ENCODE data around the gene COQ8A. TPM values are rescaled to one million over a fixed set of nuclear protein-coding genes. Genes with fewer than 3 reads are reported as not detected.

COQ8A gene
- total RNA-seq, 1 donor: 14.1 TPM

DNA sequence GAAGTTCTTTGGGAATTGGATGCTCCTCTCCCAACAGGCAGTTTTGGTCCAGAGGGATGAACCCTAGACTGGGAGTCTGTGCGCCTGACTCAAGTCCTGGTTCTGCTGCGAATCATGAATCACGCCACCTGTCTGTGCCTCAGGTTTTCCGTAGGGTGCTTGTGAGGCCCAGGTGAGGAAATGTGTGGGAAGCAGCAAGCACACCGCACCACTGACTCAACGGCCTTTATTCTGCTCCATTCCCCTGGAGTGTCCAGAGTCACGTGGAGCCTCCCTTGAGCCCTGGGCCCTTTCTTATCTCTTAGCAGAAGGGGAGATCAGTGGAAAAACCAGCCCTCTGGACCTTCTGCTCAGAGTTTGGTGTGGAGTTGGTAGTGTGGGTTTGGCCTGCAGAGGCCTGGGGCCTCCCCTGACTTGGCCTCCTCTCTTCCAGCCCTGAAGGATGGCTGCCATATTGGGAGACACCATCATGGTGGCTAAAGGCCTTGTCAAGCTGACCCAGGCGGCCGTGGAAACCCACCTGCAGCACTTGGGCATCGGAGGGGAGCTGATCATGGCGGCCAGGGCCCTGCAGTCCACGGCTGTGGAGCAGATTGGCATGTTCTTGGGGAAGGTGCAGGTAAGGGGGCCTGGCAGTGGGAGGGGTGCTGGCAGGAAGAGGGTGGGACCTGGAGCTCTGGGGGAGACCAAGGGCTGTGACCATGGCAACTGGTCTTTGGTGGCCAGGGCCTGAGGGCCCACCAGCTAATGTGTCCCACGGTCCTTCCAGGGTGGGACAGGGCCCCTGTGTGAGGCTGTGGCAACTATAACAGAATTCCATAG lies 21.1 kb downstream of the COQ8A start:
- Histone ChIP-seq H3K4me3 (ENCODE audit: insufficient read depth, low read length) (no peak overlapping the region), H3K79me2 (ENCODE audit: insufficient read depth, low read length) (no peaks in the 10 kb centered on the region), H3K27ac (ENCODE audit: low read depth, low read length) (no peak overlapping the region), H3K27me3 (ENCODE audit: insufficient read depth, low read length) (no peaks in the 10 kb centered on the region), H3K4me1 (ENCODE audit: insufficient read depth, low read length) (no peaks in the 10 kb centered on the region), H3K36me3 (ENCODE audit: insufficient read depth, low read length) (no peaks in the 10 kb centered on the region), H3K9me3 (ENCODE audit: low read depth, low read length) (no peaks in the 10 kb centered on the region), H2AFZ (ENCODE audit: low read length) (no peak overlapping the region), H3K4me2 (ENCODE audit: insufficient read depth, low read length) (no peak overlapping the region), H4K20me1 (ENCODE audit: insufficient read depth, low read length) (no peaks in the 10 kb centered on the region)
- DNase-seq (ENCODE audit: insufficient read length, low spot score, missing footprints): no peak
- TF ChIP-seq CTCF (IDR thresholded peaks at IDR 0.05; ENCODE audit: extremely low read depth, low read depth, low read length): no peak

GRCh38 chr1:226962421-226963391 lies 22.6 kb downstream of the COQ8A start:
- Histone ChIP-seq H3K27ac (ENCODE audit: low read depth, low read length) (no peak overlapping the region), H3K9me3 (ENCODE audit: low read depth, low read length) (no peaks in the 10 kb centered on the region), H3K36me3 (ENCODE audit: insufficient read depth, low read length) (no peaks in the 10 kb centered on the region), H3K4me3 (ENCODE audit: insufficient read depth, low read length) (no peak overlapping the region), H3K79me2 (ENCODE audit: insufficient read depth, low read length) (no peaks in the 10 kb centered on the region), H4K20me1 (ENCODE audit: insufficient read depth, low read length) (no peaks in the 10 kb centered on the region), H3K27me3 (ENCODE audit: insufficient read depth, low read length) (no peaks in the 10 kb centered on the region), H2AFZ (ENCODE audit: low read length) (no peak overlapping the region), H3K4me2 (ENCODE audit: insufficient read depth, low read length) (no peak overlapping the region), H3K4me1 (ENCODE audit: insufficient read depth, low read length) (no peaks in the 10 kb centered on the region)
- DNase-seq (ENCODE audit: insufficient read length, low spot score, missing footprints): no peak
- TF ChIP-seq CTCF (IDR thresholded peaks at IDR 0.05; ENCODE audit: extremely low read depth, low read depth, low read length): no peak

DNA sequence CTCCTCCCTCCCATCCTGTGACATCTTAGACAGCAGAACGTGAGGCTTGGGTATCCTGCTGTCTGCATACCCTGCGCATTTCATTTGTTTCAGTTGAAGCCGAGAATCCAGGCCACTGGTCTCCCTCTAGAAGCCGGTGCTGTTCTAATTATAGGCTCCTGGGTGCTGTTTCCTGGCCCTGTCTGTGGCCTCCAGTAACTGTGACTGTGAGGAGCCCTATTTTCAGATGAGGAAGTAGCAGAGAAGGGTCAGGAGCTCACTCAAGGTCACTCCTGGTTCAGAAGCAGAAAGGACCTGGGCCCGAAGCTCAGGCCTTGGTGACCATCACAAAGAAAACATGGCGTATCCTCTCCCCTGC lies 24.0 kb downstream of the COQ8A start:
- H3K79me2 ChIP-seq (ENCODE audit: insufficient read depth, low read length): no peaks in the 10 kb centered on the region
- no peak overlapping the region for H2AFZ ChIP-seq (ENCODE audit: low read length)
- H4K20me1 ChIP-seq (ENCODE audit: insufficient read depth, low read length): no peaks in the 10 kb centered on the region
- H3K4me1 ChIP-seq (ENCODE audit: insufficient read depth, low read length): no peaks in the 10 kb centered on the region
- H3K4me2 ChIP-seq (ENCODE audit: insufficient read depth, low read length): no peak overlapping the region
- no peaks in the 10 kb centered on the region for H3K9me3 ChIP-seq (ENCODE audit: low read depth, low read length)
- H3K4me3 ChIP-seq (ENCODE audit: insufficient read depth, low read length): no peak overlapping the region
- H3K36me3 ChIP-seq (ENCODE audit: insufficient read depth, low read length): no peaks in the 10 kb centered on the region
- H3K27me3 ChIP-seq (ENCODE audit: insufficient read depth, low read length): no peaks in the 10 kb centered on the region
- no peak for TF ChIP-seq CTCF (IDR thresholded peaks at IDR 0.05; ENCODE audit: extremely low read depth, low read depth, low read length)
- peak; percentile 79 for DNase-seq (ENCODE audit: insufficient read length, low spot score, missing footprints)
- H3K27ac ChIP-seq (ENCODE audit: low read depth, low read length): no peak overlapping the region

Data from osteoblast (primary cell).